Fibroblast of peridontal ligament (primary cell): ENCODE data around the gene RAB24.
"Not testable (repeated sequence)": the region's sequence is repeated elsewhere in the genome, so short reads cannot be mapped to it uniquely, and the experiment has no call there.

ENCODE experiments used
- DNase-seq: peaks from one replicate; pipeline ENCODE4 v3.0.0-alpha.2; 2010; ENCODE audit errors: extremely low read depth

Gene RAB24

DNA sequence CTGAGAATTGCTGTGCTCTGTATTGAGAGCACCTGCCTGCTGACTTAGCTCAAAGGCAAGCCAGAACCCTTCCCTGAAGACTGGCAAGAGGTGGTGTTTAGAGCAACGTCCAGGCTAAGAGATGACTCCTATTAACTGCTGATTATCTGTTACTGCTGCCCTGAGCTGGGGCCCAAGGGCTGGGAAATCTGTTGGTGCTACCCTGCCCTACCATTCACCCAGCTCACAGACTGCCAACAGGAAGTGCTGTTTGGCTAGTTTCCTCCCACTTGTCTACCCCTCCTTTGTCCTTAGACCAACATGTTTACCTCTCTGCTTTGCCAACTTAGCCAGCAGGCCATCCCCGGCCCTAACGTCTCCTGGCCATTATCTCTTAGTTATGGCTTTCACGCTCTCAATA is 6.9 kb downstream of the RAB24 start:
- no peak for DNase-seq

DNA sequence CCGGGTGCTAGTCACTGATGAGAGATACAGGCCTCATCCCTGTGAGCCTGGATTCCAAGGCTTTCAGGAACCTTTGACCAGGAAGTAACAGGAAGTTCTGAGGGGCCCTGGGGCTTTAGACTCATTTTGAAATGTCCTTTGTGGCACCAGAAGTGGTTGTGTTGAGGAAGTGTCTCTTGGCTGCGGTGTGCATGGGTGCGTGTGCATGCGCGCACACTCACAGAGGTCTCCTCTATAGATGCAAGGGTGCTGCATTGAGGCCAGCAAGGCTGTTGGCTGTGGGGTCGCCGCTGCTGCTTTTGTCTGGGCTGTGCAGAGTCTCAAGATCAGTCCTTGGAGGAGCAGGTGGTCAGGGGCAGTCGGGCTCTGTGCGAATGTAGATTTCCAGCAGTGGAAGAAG is 7.6 kb downstream of the RAB24 start:
- DNase-seq = no peak

DNA sequence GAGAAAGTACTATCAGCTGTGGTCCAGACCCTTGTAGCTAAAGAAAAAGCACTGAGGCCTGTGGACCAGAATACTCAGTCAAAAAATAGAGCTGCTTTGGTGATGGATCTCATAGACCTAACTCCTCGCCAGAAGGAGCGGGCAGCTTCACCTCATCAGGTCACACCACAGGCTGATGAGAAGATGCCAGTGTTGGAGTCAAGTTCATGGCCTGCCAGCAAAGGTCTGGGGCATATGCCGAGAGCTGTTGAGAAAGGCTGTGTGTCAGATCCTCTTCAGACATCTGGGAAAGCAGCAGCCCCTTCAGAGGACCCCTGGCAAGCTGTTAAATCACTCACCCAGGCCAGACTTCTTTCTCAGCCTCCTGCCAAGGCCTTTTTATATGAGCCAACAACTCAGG is 8.9 kb downstream of the RAB24 start:
- no peak for DNase-seq

DNA sequence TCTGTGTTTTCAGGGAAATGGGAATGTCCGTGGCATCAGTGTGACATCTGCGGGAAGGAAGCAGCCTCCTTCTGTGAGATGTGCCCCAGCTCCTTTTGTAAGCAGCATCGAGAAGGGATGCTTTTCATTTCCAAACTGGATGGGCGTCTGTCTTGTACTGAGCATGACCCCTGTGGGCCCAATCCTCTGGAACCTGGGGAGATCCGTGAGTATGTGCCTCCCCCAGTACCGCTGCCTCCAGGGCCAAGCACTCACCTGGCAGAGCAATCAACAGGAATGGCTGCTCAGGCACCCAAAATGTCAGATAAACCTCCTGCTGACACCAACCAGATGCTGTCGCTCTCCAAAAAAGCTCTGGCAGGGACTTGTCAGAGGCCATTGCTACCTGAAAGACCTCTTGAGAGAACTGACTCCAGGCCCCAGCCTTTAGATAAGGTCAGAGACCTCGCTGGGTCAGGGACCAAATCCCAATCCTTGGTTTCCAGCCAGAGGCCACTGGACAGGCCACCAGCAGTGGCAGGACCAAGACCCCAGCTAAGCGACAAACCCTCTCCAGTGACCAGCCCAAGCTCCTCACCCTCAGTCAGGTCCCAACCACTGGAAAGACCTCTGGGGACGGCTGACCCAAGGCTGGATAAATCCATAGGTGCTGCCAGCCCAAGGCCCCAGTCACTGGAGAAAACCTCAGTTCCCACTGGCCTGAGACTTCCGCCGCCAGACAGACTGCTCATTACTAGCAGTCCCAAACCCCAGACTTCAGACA is 9.5 kb downstream of the RAB24 start:
- DNase-seq = no peak

DNA sequence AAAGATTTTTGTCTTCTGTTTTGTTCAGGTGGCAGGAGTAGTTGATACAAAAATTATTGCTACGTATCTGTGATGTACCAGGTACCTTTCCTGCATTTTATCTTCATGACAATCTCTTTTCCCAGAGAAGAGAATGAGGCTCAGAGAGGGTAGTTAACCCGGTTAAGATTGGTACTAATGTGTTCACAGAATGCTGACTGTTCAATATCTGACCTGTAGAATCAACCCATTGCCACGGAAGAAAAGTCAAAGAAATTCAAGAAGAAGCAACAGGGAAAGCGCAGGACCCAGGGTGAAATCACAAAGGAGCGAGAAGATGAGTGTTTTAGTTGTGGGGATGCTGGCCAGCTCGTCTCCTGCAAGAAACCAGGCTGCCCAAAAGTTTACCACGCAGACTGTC is 11.8 kb downstream of the RAB24 start:
- DNase-seq = no peak

DNA sequence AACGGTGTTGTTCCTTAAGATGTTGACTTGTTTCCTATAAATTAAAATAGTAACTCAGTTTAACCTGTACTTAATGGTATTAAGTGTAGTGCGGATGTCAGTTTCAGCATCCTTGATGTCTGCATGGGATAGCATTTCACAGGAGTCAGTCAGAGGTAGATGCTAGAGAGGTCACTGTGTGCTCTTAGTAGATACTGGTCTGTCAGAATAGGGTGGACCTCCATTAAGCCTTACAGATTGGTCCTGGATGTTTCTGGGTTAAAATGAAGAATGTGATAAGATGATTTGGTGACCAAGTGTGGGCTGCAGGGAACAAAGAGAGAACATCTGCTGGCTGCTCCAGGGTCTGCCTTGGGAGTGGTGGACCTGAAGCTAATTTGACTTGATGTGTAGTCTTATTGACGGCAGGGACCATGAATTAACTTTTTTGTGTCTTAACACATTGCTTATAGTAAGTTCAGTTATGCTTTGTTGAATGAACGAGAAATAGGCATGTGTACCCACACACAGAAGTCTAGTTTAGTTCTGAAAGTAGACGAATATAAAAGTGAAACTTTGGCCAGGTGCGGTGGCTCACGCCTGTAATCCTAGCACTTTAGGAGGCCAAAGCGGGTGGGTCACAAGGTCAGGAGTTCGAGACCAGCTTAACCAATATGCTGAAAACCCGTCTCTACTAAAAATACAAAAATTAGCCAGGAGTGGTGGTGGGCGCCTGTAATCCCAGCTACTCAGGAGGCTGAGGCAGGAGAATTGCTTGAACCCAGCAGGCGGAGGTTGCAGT is 12.5 kb downstream of the RAB24 start:
- no peak for DNase-seq

DNA sequence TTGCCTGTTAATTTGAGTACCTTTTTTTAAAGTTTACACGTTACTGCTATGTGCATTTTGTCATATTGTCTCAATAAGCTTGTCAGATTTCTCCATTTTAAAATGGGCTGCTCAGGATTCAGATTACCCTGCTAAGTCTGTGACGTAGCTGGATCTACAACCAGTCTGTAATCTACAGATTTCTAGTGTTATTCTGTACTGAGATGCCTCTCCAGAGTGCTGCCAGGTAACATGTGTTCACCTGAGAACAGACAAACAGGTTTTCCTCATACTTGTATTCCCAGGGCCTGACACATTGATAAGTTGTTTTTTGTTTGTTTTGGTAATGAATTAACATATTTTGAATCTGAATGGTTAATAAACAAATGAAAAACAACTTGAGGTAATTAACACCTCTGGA is 15.3 kb downstream of the RAB24 start:
- DNase-seq = no peak

DNA sequence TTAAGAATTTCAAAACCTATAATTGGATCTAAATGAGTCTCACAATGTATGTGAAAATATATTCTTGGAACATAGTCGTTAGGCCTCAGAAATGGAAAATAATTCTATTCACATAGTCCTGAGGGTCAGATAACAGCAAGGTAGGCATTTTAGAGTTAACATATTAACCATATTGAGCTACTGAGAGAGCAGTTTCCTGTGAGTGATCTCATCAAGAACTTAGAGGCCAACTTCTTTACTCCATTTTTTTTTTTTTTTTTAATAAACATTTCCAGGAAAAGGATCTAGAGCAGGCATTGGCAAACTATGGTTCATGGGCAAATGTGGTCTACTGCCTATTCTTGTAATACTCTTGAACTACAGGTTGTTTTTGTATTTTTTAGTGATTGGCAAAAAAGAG is 26.6 kb downstream of the RAB24 start:
- no peak for DNase-seq

DNA sequence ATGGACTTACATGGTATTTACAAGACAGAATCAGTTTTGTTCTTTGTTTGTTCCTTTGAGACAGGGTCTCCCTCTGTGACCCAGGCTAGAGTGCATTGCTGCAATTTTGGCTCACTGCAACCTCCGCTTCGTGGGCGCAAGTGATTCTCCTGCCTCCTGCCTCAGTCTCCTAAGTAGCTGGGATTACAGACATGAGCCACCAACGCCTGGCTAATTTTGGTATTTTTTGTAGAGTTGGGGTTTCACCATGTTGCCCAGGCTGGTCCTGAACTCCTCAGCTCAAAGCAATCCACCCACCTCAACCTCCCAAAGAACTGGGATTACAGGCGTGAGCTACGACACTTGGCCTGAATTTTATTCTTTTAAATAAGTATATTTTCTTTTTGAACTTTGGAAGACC is 27.6 kb downstream of the RAB24 start:
- no peak for DNase-seq

DNA sequence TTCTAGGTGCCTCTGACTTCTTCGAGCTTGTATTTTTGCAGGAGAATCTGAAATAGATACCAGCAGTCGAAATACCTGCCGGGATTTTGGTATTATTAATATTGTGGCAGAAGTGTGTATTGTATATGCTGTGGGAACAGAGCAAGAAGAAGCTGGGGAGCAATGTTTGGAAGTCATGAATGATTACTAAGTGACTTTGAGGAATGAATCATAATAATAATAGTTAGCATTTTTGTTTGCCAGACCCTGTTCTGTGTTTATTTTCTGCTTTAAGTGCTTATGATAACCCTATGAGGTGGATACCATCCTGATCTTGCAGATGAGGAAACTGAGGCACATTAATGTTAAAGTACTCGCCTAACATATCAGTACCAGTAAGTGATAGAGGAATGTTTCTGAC is 32.4 kb downstream of the RAB24 start:
- no peak for DNase-seq

DNA sequence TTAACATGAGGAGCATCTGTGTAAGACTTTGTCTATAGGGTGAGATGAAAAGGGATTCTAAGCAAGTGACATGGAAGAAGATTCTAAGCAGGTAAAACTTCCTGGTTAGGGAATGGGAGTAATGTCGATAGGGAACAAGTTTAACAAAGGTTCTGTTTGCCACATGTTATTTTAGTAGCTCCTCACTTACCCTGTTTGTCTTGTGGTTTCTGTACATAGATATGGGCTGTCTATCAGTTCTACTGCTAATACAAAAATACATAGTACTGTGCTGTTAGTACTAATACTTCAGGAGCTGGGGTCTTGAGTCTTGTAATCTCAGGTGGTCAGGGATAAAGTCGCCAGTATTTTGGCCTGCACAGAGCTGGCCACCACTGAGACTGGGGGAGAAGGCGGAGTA is 32.9 kb downstream of the RAB24 start:
- DNase-seq = no peak

DNA sequence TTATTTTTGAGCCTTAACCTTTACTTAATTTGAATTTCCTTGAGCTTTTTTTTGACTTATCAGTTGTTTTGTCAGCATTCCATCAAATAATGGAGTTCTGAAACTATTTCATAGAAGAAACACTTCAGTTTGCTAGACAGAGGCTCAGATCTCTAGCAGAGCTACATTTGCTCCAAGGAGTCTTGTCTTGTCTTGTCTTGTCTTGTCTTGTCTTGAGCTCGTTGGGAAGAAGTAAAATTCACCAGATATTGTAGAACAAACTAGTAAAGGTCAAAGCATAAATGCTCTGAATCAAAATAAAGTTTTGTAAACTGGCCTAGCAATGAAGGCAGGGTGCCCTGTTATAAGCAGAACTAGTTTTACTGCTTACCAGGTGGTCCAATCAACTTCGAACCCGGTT is 33.5 kb downstream of the RAB24 start:
- DNase-seq = no peak

DNA sequence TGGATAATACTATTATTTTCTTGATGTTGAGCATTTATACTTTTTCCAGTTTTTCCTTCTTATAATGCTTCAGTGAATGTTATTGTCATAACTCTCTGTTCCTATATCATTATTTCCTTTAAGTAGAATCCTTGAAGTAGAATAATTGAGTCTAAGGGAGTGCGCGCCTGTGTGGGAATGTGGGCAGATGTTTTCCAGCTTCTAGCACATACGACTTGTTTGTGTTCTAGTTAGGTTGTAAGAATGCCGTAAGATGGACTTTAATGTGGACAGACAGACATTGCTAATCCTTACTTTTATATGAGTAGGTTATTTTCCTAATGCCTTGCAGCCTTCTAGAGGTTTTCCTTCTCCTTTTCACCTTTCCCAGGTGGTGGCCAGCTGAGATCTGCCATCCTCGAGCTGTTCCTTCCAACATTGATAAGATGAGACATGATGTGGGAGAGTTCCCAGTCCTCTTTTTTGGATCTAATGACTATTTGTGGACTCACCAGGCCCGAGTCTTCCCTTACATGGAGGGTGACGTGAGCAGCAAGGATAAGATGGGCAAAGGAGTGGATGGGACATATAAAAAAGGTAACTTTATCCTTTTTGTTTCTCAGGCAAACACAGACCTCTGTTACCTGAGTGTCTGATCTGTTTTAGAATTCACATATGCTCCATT is 34.2 kb downstream of the RAB24 start:
- no peak for DNase-seq

DNA sequence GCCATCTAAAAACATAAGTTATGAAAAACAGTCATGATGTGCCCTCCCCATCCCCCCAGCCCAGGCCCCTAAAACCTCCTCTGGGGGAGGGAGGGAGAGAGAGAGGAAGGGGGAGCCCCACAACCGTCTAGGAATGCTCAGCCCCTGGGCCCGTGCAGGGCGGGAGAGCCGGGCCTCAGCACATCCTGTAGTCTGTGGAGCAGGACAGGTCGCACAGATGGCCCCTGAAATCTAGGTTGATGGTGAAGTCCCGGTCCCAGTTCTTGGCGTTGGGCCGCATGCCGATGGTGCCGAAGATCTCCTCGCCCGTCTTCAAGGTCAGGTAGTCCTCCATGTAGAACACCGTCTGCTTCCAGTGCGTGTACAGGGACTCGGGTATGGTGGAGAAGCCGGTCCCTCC is 38.1 kb downstream of the RAB24 start:
- DNase-seq = no peak

DNA sequence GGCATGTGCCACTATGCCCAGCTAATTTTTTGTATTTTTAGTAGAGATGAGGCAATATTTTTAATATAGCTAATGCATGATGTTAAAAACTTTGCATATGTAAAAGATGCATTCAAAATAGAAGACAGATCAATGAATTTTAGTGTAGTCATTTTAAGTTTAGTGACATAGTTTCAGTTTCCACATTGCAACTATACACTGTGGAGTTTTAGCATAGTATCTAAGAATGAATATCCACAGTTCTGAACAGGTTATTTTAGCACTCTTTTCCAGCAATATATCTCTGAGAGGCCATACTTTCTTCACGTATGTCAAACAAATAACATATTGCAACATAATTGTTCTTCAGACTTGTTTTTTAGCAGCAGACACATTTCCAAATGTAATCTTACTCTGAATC is 39.3 kb downstream of the RAB24 start:
- no peak for DNase-seq

DNA sequence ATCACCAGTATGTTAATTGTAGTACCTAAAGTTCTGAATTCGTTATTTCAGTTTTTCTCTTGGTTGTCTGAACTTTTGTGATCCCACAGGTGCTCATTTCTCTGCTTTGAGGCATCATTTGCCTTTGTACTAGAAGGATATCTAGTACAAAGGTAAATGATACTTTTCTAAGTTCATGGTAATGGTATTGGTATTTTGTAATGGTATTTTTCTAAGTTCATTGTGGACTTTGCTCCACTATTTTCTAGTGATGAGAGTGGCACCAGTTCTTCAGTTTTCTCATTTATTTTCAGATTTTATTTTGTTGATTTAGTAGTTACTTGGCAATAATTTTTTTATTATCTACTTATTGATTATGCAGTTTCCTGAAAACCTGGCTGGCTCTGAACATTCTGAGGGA is 42.0 kb downstream of the RAB24 start:
- no peak for DNase-seq

DNA sequence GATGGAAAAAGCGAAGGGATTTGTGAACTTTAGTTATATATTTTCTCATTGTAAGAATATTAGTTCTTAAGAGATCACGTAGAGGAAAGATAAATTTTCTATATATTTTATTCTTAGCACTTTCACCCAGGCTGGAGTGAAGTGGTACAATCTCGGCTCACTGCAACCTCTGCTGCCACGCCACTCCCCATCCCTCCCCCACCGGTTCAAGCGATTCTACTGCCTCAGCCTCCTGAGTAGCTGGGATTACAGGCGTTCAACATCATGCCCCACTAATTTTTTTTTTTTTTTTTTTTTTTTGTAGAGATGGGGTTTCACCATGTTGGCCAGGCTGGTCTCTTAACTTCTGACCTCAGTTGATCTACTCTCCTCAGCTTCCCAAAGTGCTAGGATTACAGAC is 42.6 kb downstream of the RAB24 start:
- DNase-seq = no peak

DNA sequence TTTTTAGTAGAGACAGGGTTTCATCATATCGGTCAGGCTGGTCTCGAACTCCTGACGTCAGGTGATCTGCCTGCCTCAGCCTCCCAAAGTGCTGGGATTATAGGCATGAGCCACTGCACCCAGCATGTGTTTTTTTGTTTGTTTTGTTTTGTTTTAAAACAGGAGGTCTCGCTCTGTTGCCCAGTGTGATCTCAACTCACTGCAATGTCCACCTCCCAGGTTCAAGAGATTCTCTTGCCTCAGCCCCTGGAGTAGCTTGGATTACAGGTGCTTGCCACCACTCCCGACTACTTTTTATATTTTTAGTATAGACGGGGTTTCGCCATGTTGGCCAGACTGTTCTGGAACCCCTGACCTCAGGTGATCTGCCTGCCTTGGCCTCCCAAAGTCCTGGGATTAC is 44.8 kb downstream of the RAB24 start:
- not testable (repeated sequence) for DNase-seq

DNA sequence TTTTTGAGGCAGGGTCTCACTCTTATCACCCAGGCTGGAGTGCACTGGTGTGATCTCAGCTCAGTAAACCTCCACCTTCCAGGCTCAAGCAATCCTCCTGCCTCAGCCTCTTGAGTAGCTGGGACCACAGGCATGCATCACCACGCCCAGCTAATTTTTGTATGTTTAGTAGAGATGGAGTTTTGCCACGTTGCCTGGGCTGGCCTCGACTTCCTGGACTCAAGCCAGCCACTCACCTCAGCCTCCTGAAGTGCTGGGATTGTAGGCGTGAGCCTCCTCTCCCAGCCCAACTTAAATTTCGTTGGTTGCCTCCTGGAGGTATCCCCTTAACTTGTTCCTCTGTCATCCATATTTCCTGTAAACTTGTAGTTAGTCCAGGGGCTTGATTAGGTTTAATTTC is 47.2 kb downstream of the RAB24 start:
- DNase-seq = no peak

DNA sequence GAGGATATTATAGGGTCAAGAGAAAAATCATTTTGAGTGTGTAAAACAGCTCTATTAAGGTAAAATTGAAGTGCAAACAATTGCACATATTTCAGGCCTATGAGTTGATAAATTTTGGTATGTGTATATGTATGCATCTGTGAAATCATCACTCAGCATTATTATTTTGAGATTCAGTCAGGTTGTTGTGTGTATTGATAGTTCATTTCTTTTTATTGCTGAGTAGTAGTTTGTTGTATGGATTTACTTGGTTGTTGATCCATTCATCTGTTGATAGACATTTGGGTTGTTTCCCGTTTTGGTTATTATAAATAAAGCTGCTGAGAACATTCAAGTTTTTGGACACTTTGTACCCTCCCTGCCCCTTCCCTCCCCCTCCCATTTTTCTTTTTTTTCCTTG is 50.3 kb downstream of the RAB24 start:
- DNase-seq = no peak
